ENCODE data around the gene DEFB108B.
"Not testable (repeated sequence)": the region's sequence is repeated elsewhere in the genome, so short reads cannot be mapped to it uniquely, and the experiment has no call there.

Gene DEFB108B

GRCh38 chr11:71863978-71864627 is 31.1 kb downstream of the DEFB108B start:
- H3K4me3 ChIP-seq (ENCODE audit: low read depth, low read length): not testable (repeated sequence)
- TF ChIP-seq CTCF (IDR thresholded peaks at IDR 0.05; ENCODE audit: low read depth, low read length): peak; percentile 68

GRCh38 chr11:71867209-71867608 is 34.2 kb downstream of the DEFB108B start:
- H3K4me3 ChIP-seq (ENCODE audit: low read depth, low read length): not testable (repeated sequence)

- not testable (repeated sequence) for H3K4me3 ChIP-seq (ENCODE audit: low read depth, low read length)
Observed at GRCh38 chr11:71869931-71870330, 36.9 kb downstream of the DEFB108B start.

GRCh38 chr11:71870661-71871060 is 37.7 kb downstream of the DEFB108B start:
- H3K4me3 ChIP-seq (ENCODE audit: low read depth, low read length): not testable (repeated sequence)

GRCh38 chr11:71876262-71876661 is 43.3 kb downstream of the DEFB108B start:
- not testable (repeated sequence) for H3K4me3 ChIP-seq (ENCODE audit: low read depth, low read length)

GRCh38 chr11:71878059-71878458 is 45.1 kb downstream of the DEFB108B start, which contains the start of gene DEFB131B:
TSS of gene DEFB131B (plus strand) at chr11:71878453. CDS start at chr11:71878453, 0 bp downstream.
- H3K4me3 ChIP-seq (ENCODE audit: low read depth, low read length): not testable (repeated sequence)

- not testable (repeated sequence) for H3K4me3 ChIP-seq (ENCODE audit: low read depth, low read length)
Observed at GRCh38 chr11:71885806-71886205, 52.8 kb downstream of the DEFB108B start.

Data from WI38 (cell line).